DMS 273 (cell line): Measurements from ENCODE around the gene CBFA2T2.
A peak's percentile ranks its signal among the peaks of the same experiment; 100 is the strongest.

Source experiments
- DNase-seq: peaks from one replicate; lab custom pipeline; 2025; ENCODE audit not compliant: unreplicated experiment; lab: John Stamatoyannopoulos, UW

The CBFA2T2 gene

GRCh38 chr20:33650111-33650752, 160.3 kb downstream of the CBFA2T2 start:
- peak; percentile 83 for DNase-seq

GRCh38 chr20:33650753-33651561, 161.1 kb downstream of the CBFA2T2 start:
- peak; percentile 91 for DNase-seq

GRCh38 chr20:33651562-33652048, 161.7 kb downstream of the CBFA2T2 start:
- no peak for DNase-seq

GRCh38 chr20:33653218-33653899, 163.5 kb downstream of the CBFA2T2 start:
- DNase-seq, result peak; percentile 84

- peak; percentile 45 for DNase-seq
Measured at GRCh38 chr20:33653900-33654596, 164.2 kb downstream of the CBFA2T2 start.

- no peak for DNase-seq
Measured at GRCh38 chr20:33654680-33655161, 164.8 kb downstream of the CBFA2T2 start.

- DNase-seq, result no peak
Measured at GRCh38 chr20:33655164-33655563, 165.3 kb downstream of the CBFA2T2 start.

GRCh38 chr20:33656010-33656782, 166.3 kb downstream of the CBFA2T2 start:
- no peak for DNase-seq

GRCh38 chr20:33656783-33657703, 167.1 kb downstream of the CBFA2T2 start:
- no peak for DNase-seq

GRCh38 chr20:33657704-33658095, 167.8 kb downstream of the CBFA2T2 start:
- DNase-seq, result no peak

GRCh38 chr20:33658510-33658909, 168.6 kb downstream of the CBFA2T2 start:
- DNase-seq, result no peak

- DNase-seq, result no peak
Measured at GRCh38 chr20:33658929-33659328, 169.0 kb downstream of the CBFA2T2 start.

- DNase-seq, result no peak
Measured at GRCh38 chr20:33659341-33660034, 169.6 kb downstream of the CBFA2T2 start.

GRCh38 chr20:33660035-33660684, 170.3 kb downstream of the CBFA2T2 start:
- DNase-seq, result no peak

GRCh38 chr20:33660685-33661058, 170.8 kb downstream of the CBFA2T2 start:
- DNase-seq, result no peak

GRCh38 chr20:33662172-33662571, 172.3 kb downstream of the CBFA2T2 start, which contains the start of gene C20orf144:
Gene C20orf144, plus strand, starts transcription at chr20:33662327. Its CDS starts 19 bp downstream, at chr20:33662346.
- no peak for DNase-seq

- peak; percentile 90 for DNase-seq
Measured at GRCh38 chr20:33663161-33664084, 173.5 kb downstream of the CBFA2T2 start.
